IMR-90 (cell line): ENCODE measurements around the gene SH3RF3. TPM values are rescaled to one million over a fixed set of nuclear protein-coding genes. Genes with fewer than 3 reads are reported as not detected.
A peak's percentile ranks its signal among the peaks of the same experiment; 100 is the strongest.

Experiments
- ATAC-seq: fragments of 200-7000 bp; cut with Tn5 transposase; 2 replicates; pipeline ENCODE4 v1.9.1; 2020; ENCODE audit warnings: low read depth, mild to moderate bottlenecking, moderate library complexity
- BruUV-seq: library from RNA; stranded (reverse); fragments of 400-500 nt; replicated peaks from 2 replicates; lab custom pipeline; 2021; lab: Mats Ljungman, UMichigan
- CTCF ChIA-PET: fragments of 300-600 bp; formaldehyde crosslinking; extraction: SDS; loops from one replicate; lab custom pipeline; 2021; ENCODE audit warnings: antibody characterized with exemption; lab: Yijun Ruan, JAX
- POLR2A ChIA-PET: fragments of 300-600 bp; sonication (Branson Sonifier 250); formaldehyde crosslinking; loops from one replicate; lab custom pipeline; 2022; ENCODE audit warnings: antibody characterized with exemption; ENCODE audit not compliant: unreplicated experiment; lab: Charles Lee
- DNase-seq: peaks from one replicate; pipeline ENCODE4 v3.0.0; 2013
- H2AFZ ChIP-seq: replicated peaks from 2 replicates; pipeline ENCODE3; 2013; ENCODE audit warnings: low read length, mild to moderate bottlenecking; ENCODE audit not compliant: poor library complexity
- H2AK5ac ChIP-seq: 2 replicates; pipeline ENCODE4 v1.6.1; 2013; ENCODE audit warnings: low read depth, low read length, inconsistent platforms
- H2AK9ac ChIP-seq: replicated peaks from 2 replicates; pipeline ENCODE3; 2013; ENCODE audit warnings: mild to moderate bottlenecking, low read depth, low read length, moderate library complexity; ENCODE audit not compliant: poor library complexity
- H2BK120ac ChIP-seq: 2 replicates; pipeline ENCODE4 v1.6.1; 2013; ENCODE audit warnings: low read depth, low read length, inconsistent platforms
- H2BK15ac ChIP-seq: 3 replicates; pipeline ENCODE4 v1.6.1; 2013; ENCODE audit warnings: low read depth, low read length, inconsistent platforms
- H2BK20ac ChIP-seq: 2 replicates; pipeline ENCODE4 v1.6.1; 2013; ENCODE audit warnings: low read depth, mild to moderate bottlenecking, inconsistent platforms, low read length, moderate library complexity
- H2BK5ac ChIP-seq: 2 replicates; pipeline ENCODE4 v1.6.1; 2013; ENCODE audit warnings: mild to moderate bottlenecking, low read depth, low read length, inconsistent platforms; ENCODE audit not compliant: poor library complexity, severe bottlenecking
- H3K14ac ChIP-seq: replicated peaks from 2 replicates; pipeline ENCODE4 v1.6.1; 2013; ENCODE audit warnings: low read depth, low read length, inconsistent platforms
- H3K18ac ChIP-seq: 2 replicates; pipeline ENCODE4 v1.6.1; 2013; ENCODE audit warnings: low read depth, low read length, control low read depth
- H3K23ac ChIP-seq: 2 replicates; pipeline ENCODE4 v1.6.1; 2013; ENCODE audit warnings: low read depth, low read length, inconsistent platforms
- H3K27ac ChIP-seq: 2 replicates; pipeline ENCODE4 v1.5.1; 2013; ENCODE audit warnings: mild to moderate bottlenecking, control low read depth, low read length; ENCODE audit not compliant: insufficient read depth
- H3K27me3 ChIP-seq: 2 replicates; pipeline ENCODE4 v1.6.1; 2013; ENCODE audit warnings: low read length; ENCODE audit not compliant: control insufficient read depth, insufficient read depth
- H3K36me3 ChIP-seq: 2 replicates; pipeline ENCODE4 v1.6.1; 2013; ENCODE audit warnings: low read length, mixed read lengths; ENCODE audit not compliant: control insufficient read depth, insufficient read depth
- H3K4ac ChIP-seq: 2 replicates; pipeline ENCODE4 v1.6.1; 2013; ENCODE audit warnings: low read depth, low read length, inconsistent platforms
- H3K4me1 ChIP-seq: 2 replicates; pipeline ENCODE4 v1.6.1; 2013; ENCODE audit warnings: low read length, mixed read lengths; ENCODE audit not compliant: control insufficient read depth, insufficient read depth
- H3K4me2 ChIP-seq: 2 replicates; pipeline ENCODE4 v1.6.1; 2013; ENCODE audit warnings: low read depth, mild to moderate bottlenecking, control low read depth, low read length, moderate library complexity
- H3K4me3 ChIP-seq: 2 replicates; pipeline ENCODE4 v1.5.1; 2013; ENCODE audit warnings: low read depth, mild to moderate bottlenecking, control low read depth, low read length, moderate library complexity; ENCODE audit not compliant: insufficient read depth
- H3K56ac ChIP-seq: 2 replicates; pipeline ENCODE4 v1.6.1; 2013; ENCODE audit warnings: low read length, inconsistent platforms; ENCODE audit not compliant: insufficient read depth; ENCODE audit errors: extremely low read depth
- H3K79me1 ChIP-seq, 2 experiments: 2 replicates each; pipeline ENCODE4 v1.6.1; 2013; ENCODE audit warnings: low read length in 2 of 2, inconsistent platforms in 1 of 2, low read depth in 1 of 2
- H3K9ac ChIP-seq: 2 replicates; pipeline ENCODE4 v1.6.1; 2013; ENCODE audit warnings: low read depth, low read length, control low read depth
- H3K9me1 ChIP-seq: 2 replicates; pipeline ENCODE4 v1.6.1; 2013; ENCODE audit warnings: low read length, inconsistent platforms; ENCODE audit not compliant: insufficient read depth
- H3K9me3 ChIP-seq: 2 replicates; pipeline ENCODE4 v1.6.1; 2013; ENCODE audit warnings: low read length; ENCODE audit not compliant: control insufficient read depth, insufficient read depth
- H4K20me1 ChIP-seq: 2 replicates; pipeline ENCODE4 v1.6.1; 2013; ENCODE audit warnings: low read length, inconsistent platforms; ENCODE audit not compliant: insufficient read depth
- H4K5ac ChIP-seq: 2 replicates; pipeline ENCODE4 v1.6.1; 2013; ENCODE audit warnings: mild to moderate bottlenecking, low read depth, low read length, control low read depth
- H4K8ac ChIP-seq, 2 experiments: 2 replicates each; pipeline ENCODE4 v1.6.1; 2013; ENCODE audit warnings: low read depth in 2 of 2, low read length in 2 of 2, control low read depth in 1 of 2, inconsistent platforms in 1 of 2
- H4K91ac ChIP-seq: 2 replicates; pipeline ENCODE4 v1.6.1; 2013; ENCODE audit warnings: low read depth, low read length, inconsistent platforms; ENCODE audit not compliant: insufficient read depth
- CEBPB ChIP-seq: IDR thresholded peaks from 2 replicates; pipeline ENCODE4 v1.6.1; 2012; ENCODE audit warnings: low read depth, low read length, improper control_type of control experiment
- CHD1 ChIP-seq: IDR thresholded peaks from 2 replicates; pipeline ENCODE4 v1.6.1; 2012; ENCODE audit warnings: low read depth, low read length, improper control_type of control experiment
- CTCF ChIP-seq: conservative IDR thresholded peaks from 2 replicates; pipeline ENCODE4 v1.5.1; 2012; ENCODE audit warnings: mild to moderate bottlenecking, low read depth, low read length, improper control_type of control experiment
- FOS ChIP-seq: fragments of 150-350 bp; IDR thresholded peaks from 2 replicates; pipeline ENCODE4 v1.6.1; 2016; ENCODE audit warnings: low read depth, low read length
- MXI1 ChIP-seq: IDR thresholded peaks from 2 replicates; pipeline ENCODE4 v1.6.1; 2012; ENCODE audit warnings: low read depth, mild to moderate bottlenecking, low read length, moderate library complexity, borderline replicate concordance
- NFE2L2 ChIP-seq: fragments of 150-350 bp; IDR thresholded peaks from 2 replicates; pipeline ENCODE4 v1.6.1; 2016; ENCODE audit warnings: low read depth, mild to moderate bottlenecking, low read length
- POLR2A ChIP-seq: IDR thresholded peaks from 2 replicates; pipeline ENCODE4 v1.6.1; 2012; ENCODE audit warnings: mild to moderate bottlenecking, low read depth, low read length
- RAD21 ChIP-seq: IDR thresholded peaks from 2 replicates; pipeline ENCODE4 v1.6.1; 2012; ENCODE audit warnings: low read length, improper control_type of control experiment
- SMC3 ChIP-seq: fragments of 150-350 bp; IDR thresholded peaks from 2 replicates; pipeline ENCODE4 v1.6.1; 2016; ENCODE audit warnings: low read depth, mild to moderate bottlenecking, antibody characterized with exemption, low read length, moderate library complexity
- USF2 ChIP-seq: fragments of 150-350 bp; IDR thresholded peaks from 2 replicates; pipeline ENCODE4 v1.6.1; 2017; ENCODE audit warnings: mild to moderate bottlenecking, antibody characterized with exemption, low read length, low read depth
- WGBS, 2 experiments: methylation state at CpG; one replicate each; pipeline versions ENCODE4 v1.1.5 to v1.1.7; 2013; ENCODE audit warnings: missing lambda C conversion rate in 2 of 2; ENCODE audit not compliant: insufficient read length in 1 of 2; ENCODE audit errors: extremely low coverage in 2 of 2; 5-methylcytosine and 5-hydroxymethylcytosine counted together
- dilution Hi-C: fragments of 300-500 bp; cut with HindIII; formaldehyde crosslinking; loops from one replicate; pipeline ENCODE4 v1.14.3; 2018; ENCODE audit warnings: low sequenced_read_pairs; ENCODE audit not compliant: unreplicated experiment
- in situ Hi-C: fragments of 300-500 bp; cut with MboI; formaldehyde crosslinking; loops from 3 replicates; pipeline ENCODE4 v1.14.3; 2019; ENCODE audit warnings: low sequenced_read_pairs, inconsistent platforms, mixed read lengths
- intact Hi-C: fragments of 100-400 bp; cut with micrococcal nuclease; formaldehyde crosslinking; loops from 2 replicates; pipeline ENCODE4 v1.10.0; 2022
- polyA plus RNA-seq, 3 experiments: library from polyadenylated mRNA; depleted of rRNA; stranded (reverse); fragments of >200 nt; gene quantifications; 2 replicates each; pipeline ENCODE4 v1.2.3, GENCODE V29; 2012; ENCODE audit warnings: low replicate concordance in 1 of 3
- total RNA-seq: library from RNA; depleted of rRNA; stranded (reverse); fragments of >200 nt; gene quantifications from 2 replicates; pipeline ENCODE4 v1.2.3, GENCODE V29; 2012

Gene SH3RF3
- total and polyA plus RNA-seq, 2 of the 4 experiments (the other 2 are of a cell fraction): 3.4 to 5.3 TPM

DNA sequence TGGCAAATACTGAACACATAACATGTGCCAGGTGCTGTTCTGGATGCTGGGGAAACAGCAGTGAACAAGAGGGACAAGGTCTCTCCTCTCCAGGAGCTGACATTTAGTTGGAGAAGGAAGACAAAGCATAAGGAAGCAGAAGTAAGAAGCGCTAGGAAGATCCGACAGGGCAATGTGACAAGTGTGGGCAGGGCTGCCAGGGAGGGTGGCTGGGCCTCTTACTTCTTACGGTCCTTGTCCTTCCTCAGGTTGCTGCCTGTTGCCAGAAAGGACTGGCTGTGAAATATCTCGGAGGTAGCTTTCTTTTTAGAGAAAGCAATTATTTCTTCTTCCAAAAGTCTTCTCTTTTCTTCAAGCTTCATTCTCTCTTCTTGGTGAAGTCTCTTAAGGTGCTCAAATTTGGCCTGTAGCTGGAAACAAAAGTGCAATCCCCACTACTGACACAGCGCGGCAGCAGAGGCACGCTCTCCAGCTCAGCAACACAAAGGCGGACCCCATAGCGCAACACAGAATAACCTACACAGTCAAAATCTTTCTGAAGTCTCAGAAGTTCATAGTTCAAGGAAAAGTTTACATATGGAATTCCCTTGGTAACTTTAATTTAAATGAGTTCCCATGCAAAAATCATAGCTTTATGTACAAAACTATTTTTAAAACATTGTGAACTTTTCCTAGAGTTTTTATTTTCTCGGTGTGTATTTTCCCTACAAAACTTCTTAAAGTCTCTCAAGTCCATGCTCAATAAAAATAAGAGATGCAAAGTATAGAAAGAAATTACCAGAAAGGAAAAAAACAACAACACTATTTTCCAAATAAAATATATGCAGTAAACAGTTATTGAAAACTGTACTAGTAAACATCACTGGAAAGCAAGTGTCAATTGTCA lies 417.1 kb downstream of the SH3RF3 start:
- peak; percentile 60 for DNase-seq
- no peak overlapping the region for H2BK5ac ChIP-seq
- H3K23ac ChIP-seq: no peak overlapping the region
- POLR2A ChIA-PET: interaction anchor here (0.6 kb wide), 1 partner anchor 12 kb away, joined by 3 read pairs; no protein-coding TSS in a partner anchor
- H4K5ac ChIP-seq: no peak overlapping the region
- H4K8ac ChIP-seq: no peak overlapping the region
- H4K20me1 ChIP-seq: peaks cover 3% of the 10 kb centered on the region
- no peak overlapping the region for H3K27ac ChIP-seq
- H3K4me2 ChIP-seq: no peak overlapping the region
- H2BK120ac ChIP-seq: no peak overlapping the region
- H2AFZ ChIP-seq: no peak overlapping the region
- H2BK20ac ChIP-seq: no peak overlapping the region
- 42% methylated on average over 4 of the region's 10 CpGs; no CpG with 5 or more reads in 1 of the 2 experiments for WGBS, 2 experiments
- BruUV-seq: no TSS peak
- no peak overlapping the region for H3K18ac ChIP-seq
- H3K9ac ChIP-seq: no peak overlapping the region
- H3K4ac ChIP-seq: no peak overlapping the region
- no peak overlapping the region for H3K56ac ChIP-seq
- in situ Hi-C loops (no loop called here), intact Hi-C loops (no loop called here), dilution Hi-C loops (no loop called here)
- H4K91ac ChIP-seq: no peak overlapping the region
- H2AK5ac ChIP-seq: no peak overlapping the region
- peak; percentile 98 for ATAC-seq
- H3K4me1 ChIP-seq: peaks cover 2% of the 10 kb centered on the region
- H3K79me1 ChIP-seq: peaks cover 0 to 9% of the 10 kb centered on the region in 2 experiments; a peak in 2 of 4 replicates
- H2BK15ac ChIP-seq: no peak overlapping the region
- TF ChIP-seq FOS (no peak), CTCF (peak; percentile 92), USF2 (no peak), MXI1 (no peak), SMC3 (peak; percentile 85), CEBPB (no peak), NFE2L2 (no peak), CHD1 (no peak), RAD21 (peak; percentile 94), POLR2A (0 out of 2 replicates have a peak, but pooled peaks have one; percentile 47)
- H2AK9ac ChIP-seq: no peak overlapping the region
- H3K9me1 ChIP-seq: peaks cover 3% of the 10 kb centered on the region; the same call in 1 of the 2 replicates
- no peak overlapping the region for H3K4me3 ChIP-seq
- H3K27me3 ChIP-seq: no peaks in the 10 kb centered on the region
- H3K9me3 ChIP-seq: no peaks in the 10 kb centered on the region
- CTCF ChIA-PET: interaction anchor here (0.6 to 3.3 kb wide), 16 partner anchors 10 to 190 kb away, joined by 3 to 18 read pairs (median 5); partner anchors contain the start of genes SEPTIN10 and SOWAHC
- peaks cover 9% of the 10 kb centered on the region for H3K36me3 ChIP-seq
- H3K14ac ChIP-seq: no peak overlapping the region
